ENCODE measurements around the gene CDC42SE1.
A peak's percentile ranks its signal among the peaks of the same experiment; 100 is the strongest.

The CDC42SE1 gene

GRCh38 chr1:151026460-151026859, 33.0 kb downstream of the CDC42SE1 start:
- DNase-seq (ENCODE audit: low spot score): no peak
- Histone ChIP-seq H3K4me3 (no peak overlapping the region), H3K27ac (no peak overlapping the region)
- no peak for TF ChIP-seq CTCF (IDR thresholded peaks at IDR 0.05)

GRCh38 chr1:151024540-151025146, 34.8 kb downstream of the CDC42SE1 start:
- H3K27ac ChIP-seq: peak overlapping the region in 1 of 2 donors; percentile 54
- TF ChIP-seq CTCF (IDR thresholded peaks at IDR 0.05): peak; percentile 58
- DNase-seq (ENCODE audit: low spot score): peak; percentile 82
- no peak overlapping the region for H3K4me3 ChIP-seq

- TF ChIP-seq CTCF (IDR thresholded peaks at IDR 0.05): no peak
- Histone ChIP-seq H3K27ac (peak overlapping the region; percentile 33 to 83), H3K4me3 (no peak overlapping the region)
- DNase-seq (ENCODE audit: low spot score): no peak
Measured at GRCh38 chr1:151013518-151013917, 45.9 kb downstream of the CDC42SE1 start.

- no peak for TF ChIP-seq CTCF (IDR thresholded peaks at IDR 0.05)
- peak overlapping the region; percentile 33 to 83 for H3K27ac ChIP-seq
- H3K4me3 ChIP-seq: no peak overlapping the region
- no peak for DNase-seq (ENCODE audit: low spot score)
Measured at GRCh38 chr1:151012684-151013471, 46.5 kb downstream of the CDC42SE1 start.

GRCh38 chr1:151011154-151011850, 48.1 kb downstream of the CDC42SE1 start:
- no peak for DNase-seq (ENCODE audit: low spot score)
- Histone ChIP-seq H3K27ac (peak overlapping the region in 1 of 2 donors; percentile 33), H3K4me3 (no peak overlapping the region)
- TF ChIP-seq CTCF (IDR thresholded peaks at IDR 0.05): no peak

- DNase-seq (ENCODE audit: low spot score): no peak
- no peak overlapping the region for H3K4me3 ChIP-seq
- no peak for TF ChIP-seq CTCF (IDR thresholded peaks at IDR 0.05)
- H3K27ac ChIP-seq: no peak overlapping the region
Measured at GRCh38 chr1:151010346-151010726, 49.1 kb downstream of the CDC42SE1 start.
